ENCODE data around the gene MEIS1. TPM values are rescaled to one million over a fixed set of nuclear protein-coding genes. Genes with fewer than 3 reads are reported as not detected.

MEIS1 gene
- total RNA-seq, 3 donors from 2014 or later (not counting 1 experiment from before 2014, with no cell fraction given), result 2.0 to 5.4 (median 3.6) TPM

DNA sequence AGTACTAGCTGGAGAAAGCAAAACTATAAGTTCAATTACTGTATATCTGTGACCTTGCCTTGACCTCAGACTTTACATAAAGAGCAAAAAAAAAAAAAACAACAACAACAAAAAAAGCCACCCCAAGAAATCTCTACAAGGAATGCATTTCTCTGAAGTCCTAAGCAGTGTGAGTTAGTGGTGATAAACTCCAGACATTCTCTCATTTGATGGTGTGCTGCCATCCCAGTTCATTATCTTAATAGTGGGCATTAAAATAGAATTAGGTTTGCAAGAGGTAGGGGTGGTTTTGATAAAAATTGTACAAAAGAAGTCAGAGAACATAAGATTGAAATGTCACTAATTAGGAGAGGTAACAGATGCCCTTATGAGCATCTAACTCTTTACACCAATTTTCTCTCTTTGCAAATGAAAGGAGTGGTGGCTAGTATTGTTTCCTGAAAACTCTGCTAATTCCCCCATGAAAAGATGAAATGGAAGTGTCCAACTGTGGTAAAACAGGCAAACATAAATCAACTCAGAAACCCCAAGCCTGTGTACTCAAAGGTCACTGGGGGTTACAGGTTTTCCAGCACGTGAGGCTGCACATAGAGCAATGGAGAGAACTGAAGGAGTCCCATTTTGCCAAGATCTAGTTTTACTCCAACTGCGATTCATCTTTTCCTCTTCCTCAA, 131.9 kb downstream of the MEIS1 start:
- Mint-ChIP-seq H3K9me3 (no peaks in the 10 kb centered on the region), H3K4me3 (no peak overlapping the region), H3K27ac (no peak overlapping the region), H3K4me1 (peaks cover 0 to 6% of the 10 kb centered on the region in 2 donors), H3K36me3 (no peaks in the 10 kb centered on the region), H3K27me3 (ENCODE audit: low read depth in 2 of 2) (peaks cover 4 to 11% of the 10 kb centered on the region in 2 donors)
- Histone ChIP-seq H3K27me3 (ENCODE audit: control insufficient read depth, insufficient read depth, low read length) (no peaks in the 10 kb centered on the region), H3K4me1 (ENCODE audit: control insufficient read depth, insufficient read depth, low read length) (no peaks in the 10 kb centered on the region), H3K9me3 (ENCODE audit: control insufficient read depth, insufficient read depth, low read length) (no peaks in the 10 kb centered on the region), H3K36me3 (ENCODE audit: control insufficient read depth, insufficient read depth, low read length) (no peaks in the 10 kb centered on the region), H3K27ac (ENCODE audit: low read length) (no peak overlapping the region), H3K4me3 (ENCODE audit: low read length) (no peak overlapping the region)
- ATAC-seq (no peak), DNase-seq (no peak)
- TF ChIP-seq, protein P1, sequence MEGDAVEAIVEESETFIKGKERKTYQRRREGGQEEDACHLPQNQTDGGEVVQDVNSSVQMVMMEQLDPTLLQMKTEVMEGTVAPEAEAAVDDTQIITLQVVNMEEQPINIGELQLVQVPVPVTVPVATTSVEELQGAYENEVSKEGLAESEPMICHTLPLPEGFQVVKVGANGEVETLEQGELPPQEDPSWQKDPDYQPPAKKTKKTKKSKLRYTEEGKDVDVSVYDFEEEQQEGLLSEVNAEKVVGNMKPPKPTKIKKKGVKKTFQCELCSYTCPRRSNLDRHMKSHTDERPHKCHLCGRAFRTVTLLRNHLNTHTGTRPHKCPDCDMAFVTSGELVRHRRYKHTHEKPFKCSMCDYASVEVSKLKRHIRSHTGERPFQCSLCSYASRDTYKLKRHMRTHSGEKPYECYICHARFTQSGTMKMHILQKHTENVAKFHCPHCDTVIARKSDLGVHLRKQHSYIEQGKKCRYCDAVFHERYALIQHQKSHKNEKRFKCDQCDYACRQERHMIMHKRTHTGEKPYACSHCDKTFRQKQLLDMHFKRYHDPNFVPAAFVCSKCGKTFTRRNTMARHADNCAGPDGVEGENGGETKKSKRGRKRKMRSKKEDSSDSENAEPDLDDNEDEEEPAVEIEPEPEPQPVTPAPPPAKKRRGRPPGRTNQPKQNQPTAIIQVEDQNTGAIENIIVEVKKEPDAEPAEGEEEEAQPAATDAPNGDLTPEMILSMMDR (IDR thresholded peaks at IDR 0.05), result no peak
- WGBS (ENCODE audit: insufficient coverage), result 79% methylated on average over 2 of the region's 2 CpGs
- intact Hi-C loops (cut with micrococcal nuclease), result loop anchor here (1.0 kb wide), 1 partner anchor 20 kb away; no protein-coding TSS in a partner anchor

GRCh38 chr2:66567729-66568128, 132.8 kb downstream of the MEIS1 start:
- H3K4me1 Mint-ChIP-seq, result peaks cover 0 to 6% of the 10 kb centered on the region in 2 donors
- 100% methylated on average over 1 of the region's 2 CpGs for WGBS (ENCODE audit: insufficient coverage)
- H3K36me3 Mint-ChIP-seq, result no peaks in the 10 kb centered on the region
- DNase-seq, result no peak
- no peak overlapping the region for H3K4me3 ChIP-seq (ENCODE audit: low read length)
- H3K4me3 Mint-ChIP-seq, result no peak overlapping the region
- no peaks in the 10 kb centered on the region for H3K27me3 ChIP-seq (ENCODE audit: control insufficient read depth, insufficient read depth, low read length)
- peaks cover 4 to 15% of the 10 kb centered on the region in 2 donors for H3K27me3 Mint-ChIP-seq (ENCODE audit: low read depth in 2 of 2)
- TF ChIP-seq, protein P1 (IDR thresholded peaks at IDR 0.05), result no peak
- no peaks in the 10 kb centered on the region for H3K4me1 ChIP-seq (ENCODE audit: control insufficient read depth, insufficient read depth, low read length)
- H3K27ac ChIP-seq (ENCODE audit: low read length), result no peak overlapping the region
- no peaks in the 10 kb centered on the region for H3K9me3 Mint-ChIP-seq
- no peaks in the 10 kb centered on the region for H3K9me3 ChIP-seq (ENCODE audit: control insufficient read depth, insufficient read depth, low read length)
- no peak overlapping the region for H3K27ac Mint-ChIP-seq
- intact Hi-C loops (cut with micrococcal nuclease), result loop anchor here (1.0 kb wide), 1 partner anchor 20 kb away; no protein-coding TSS in a partner anchor
- no peak for ATAC-seq
- no peaks in the 10 kb centered on the region for H3K36me3 ChIP-seq (ENCODE audit: control insufficient read depth, insufficient read depth, low read length)

GRCh38 chr2:66568650-66569300, 133.8 kb downstream of the MEIS1 start:
- no peak overlapping the region for H3K27ac ChIP-seq (ENCODE audit: low read length)
- 80% methylated on average over 4 of the region's 4 CpGs for WGBS (ENCODE audit: insufficient coverage)
- no peaks in the 10 kb centered on the region for H3K4me1 ChIP-seq (ENCODE audit: control insufficient read depth, insufficient read depth, low read length)
- peaks cover under 1 to 8% of the 10 kb centered on the region in 2 donors for H3K27me3 Mint-ChIP-seq (ENCODE audit: low read depth in 2 of 2)
- no peak overlapping the region for H3K4me3 ChIP-seq (ENCODE audit: low read length)
- TF ChIP-seq, protein P1 (IDR thresholded peaks at IDR 0.05), result no peak
- no peaks in the 10 kb centered on the region for H3K9me3 Mint-ChIP-seq
- H3K36me3 Mint-ChIP-seq, result no peaks in the 10 kb centered on the region
- DNase-seq (no peak), ATAC-seq (no peak)
- H3K4me3 Mint-ChIP-seq, result no peak overlapping the region
- no peaks in the 10 kb centered on the region for H3K27me3 ChIP-seq (ENCODE audit: control insufficient read depth, insufficient read depth, low read length)
- intact Hi-C loops (cut with micrococcal nuclease), result no loop called here
- no peak overlapping the region for H3K27ac Mint-ChIP-seq
- peaks cover 0 to 6% of the 10 kb centered on the region in 2 donors for H3K4me1 Mint-ChIP-seq
- H3K36me3 ChIP-seq (ENCODE audit: control insufficient read depth, insufficient read depth, low read length), result no peaks in the 10 kb centered on the region
- no peaks in the 10 kb centered on the region for H3K9me3 ChIP-seq (ENCODE audit: control insufficient read depth, insufficient read depth, low read length)

All from natural killer cell (primary cell).